Large intestine (tissue), 3 donors: Measurements from ENCODE around the gene ILRUN. TPM values are rescaled to one million over a fixed set of nuclear protein-coding genes. Genes with fewer than 3 reads are reported as not detected.
"Not testable (repeated sequence)": the region's sequence is repeated elsewhere in the genome, so short reads cannot be mapped to it uniquely, and the experiment has no call there.

Source experiments
- DNase-seq, 2 donors: peaks; one replicate each; pipeline versions ENCODE4 v3.0.0 to v3.0.0-alpha.2; 2013
- H3K27ac ChIP-seq: one replicate; pipeline ENCODE4 v1.5.1; 2013; ENCODE audit warnings: low read length
- H3K27me3 ChIP-seq: 2 replicates; pipeline ENCODE4 v1.6.1; 2013; ENCODE audit warnings: low read length; ENCODE audit not compliant: control insufficient read depth, insufficient read depth
- H3K36me3 ChIP-seq: 2 replicates; pipeline ENCODE4 v1.6.1; 2013; ENCODE audit warnings: low read length; ENCODE audit not compliant: control insufficient read depth, insufficient read depth
- H3K4me1 ChIP-seq: one replicate; pipeline ENCODE4 v1.6.1; 2013; ENCODE audit warnings: low read length; ENCODE audit not compliant: control insufficient read depth, insufficient read depth
- H3K4me3 ChIP-seq: one replicate; pipeline ENCODE4 v1.5.1; 2013; ENCODE audit warnings: low read length
- H3K9me3 ChIP-seq: one replicate; pipeline ENCODE4 v1.6.1; 2013; ENCODE audit warnings: mild to moderate bottlenecking, low read depth, low read length, moderate library complexity; ENCODE audit not compliant: control insufficient read depth
- WGBS: methylation state at CpG from one replicate; pipeline ENCODE4 v1.1.5; 2013; ENCODE audit warnings: low lambda C conversion rate; ENCODE audit not compliant: insufficient coverage; 5-methylcytosine and 5-hydroxymethylcytosine counted together
- polyA plus RNA-seq: library from polyadenylated mRNA; unstranded; fragments of 120-200 nt; gene quantifications from one replicate; pipeline ENCODE4 v1.2.1, GENCODE V29; 2013

The ILRUN gene
- polyA plus RNA-seq, 1 donor: 44.4 TPM

DNA sequence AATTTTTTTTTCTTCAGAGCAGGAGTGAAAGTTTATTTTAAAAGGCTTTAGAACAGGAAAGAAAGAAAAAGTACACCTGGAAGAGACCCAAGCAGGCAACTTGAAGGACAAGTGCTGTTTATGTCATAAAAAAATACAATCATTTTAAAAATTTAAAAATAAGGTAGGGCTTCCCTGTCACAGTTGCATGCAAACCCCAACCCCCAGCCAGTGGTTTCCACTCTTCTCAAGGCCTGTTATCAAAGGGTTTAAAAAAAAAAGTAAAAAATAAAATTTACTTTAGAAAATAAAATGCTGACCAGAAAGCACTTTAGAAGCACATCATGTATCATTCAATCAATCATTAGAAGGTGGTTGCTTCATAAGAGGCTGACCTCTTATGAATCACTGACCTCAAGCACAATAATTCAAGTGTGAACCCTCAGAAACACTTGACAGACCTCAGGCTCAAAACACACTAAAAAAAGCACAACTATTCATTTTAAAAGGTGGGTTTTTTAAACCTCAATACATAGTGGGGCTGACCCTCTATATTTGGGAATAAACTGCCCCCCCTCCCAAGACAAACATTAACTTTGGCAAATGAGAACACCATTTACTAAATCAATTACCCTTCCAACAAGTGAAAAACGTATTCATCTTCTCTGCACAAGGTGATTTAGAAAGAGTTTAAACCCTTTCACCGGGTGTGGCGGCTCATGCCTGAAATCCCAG lies 15.6 kb downstream of the ILRUN start:
- peaks cover 8% of the 10 kb centered on the region for H3K4me1 ChIP-seq
- no peaks in the 10 kb centered on the region for H3K9me3 ChIP-seq
- DNase-seq: peak in 1 of 2 donors; percentile 45
- WGBS: no CpG with 5 or more reads among the region's 3 CpGs
- no peaks in the 10 kb centered on the region for H3K36me3 ChIP-seq
- H3K27ac ChIP-seq: peak overlapping the region; percentile 75
- no peaks in the 10 kb centered on the region for H3K27me3 ChIP-seq
- H3K4me3 ChIP-seq: no peak overlapping the region

GRCh38 chr6:34680313-34680712 lies 16.3 kb downstream of the ILRUN start:
- not testable (repeated sequence) for H3K27me3 ChIP-seq, H3K9me3 ChIP-seq, H3K4me3 ChIP-seq, H3K4me1 ChIP-seq, DNase-seq, H3K36me3 ChIP-seq
- 94% methylated on average over 3 of the region's 7 CpGs for WGBS
- peak overlapping the region; percentile 75 for H3K27ac ChIP-seq

DNA sequence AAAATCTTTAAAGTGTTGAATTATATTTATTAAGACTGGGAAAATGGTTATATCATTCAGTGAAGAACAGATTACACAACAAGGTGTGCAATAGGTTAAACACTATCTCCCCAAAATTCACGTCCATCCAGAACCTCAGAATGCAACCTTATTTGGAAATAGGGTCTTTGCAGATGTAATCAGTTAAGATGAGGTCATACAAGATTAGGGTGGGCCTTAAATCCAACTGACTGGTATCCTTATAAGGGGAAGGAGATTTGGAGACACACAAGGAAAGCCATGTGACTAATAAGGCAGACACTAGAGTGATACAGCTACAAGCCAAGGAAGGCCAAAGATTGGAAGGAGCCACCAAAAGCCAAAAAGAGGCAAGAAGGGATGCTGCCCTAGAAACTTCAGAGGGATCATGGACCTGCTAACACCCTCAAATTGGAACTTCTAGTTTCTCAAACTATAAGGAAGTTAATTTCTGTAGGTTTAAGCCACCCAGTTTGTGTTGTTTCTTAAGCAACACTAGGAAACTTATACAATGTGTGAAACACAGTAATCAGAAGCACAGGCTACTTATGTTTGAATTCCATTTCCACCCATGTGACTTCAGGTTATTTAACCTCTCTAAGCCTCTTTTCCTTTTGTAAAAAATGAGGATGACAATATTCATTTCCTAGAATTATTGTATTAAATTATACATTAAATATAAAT lies 16.9 kb downstream of the ILRUN start:
- no peak for DNase-seq
- WGBS: no CpG with 5 or more reads among the region's 1 CpG
- H3K27me3 ChIP-seq: no peaks in the 10 kb centered on the region
- H3K9me3 ChIP-seq: no peaks in the 10 kb centered on the region
- H3K27ac ChIP-seq: peak overlapping the region; percentile 75
- peaks cover 14% of the 10 kb centered on the region for H3K4me1 ChIP-seq
- no peaks in the 10 kb centered on the region for H3K36me3 ChIP-seq
- no peak overlapping the region for H3K4me3 ChIP-seq

- H3K4me1 ChIP-seq: peaks cover 24% of the 10 kb centered on the region
- H3K27me3 ChIP-seq: no peaks in the 10 kb centered on the region
- H3K9me3 ChIP-seq: no peaks in the 10 kb centered on the region
- no peak for DNase-seq
- no peak overlapping the region for H3K4me3 ChIP-seq
- no peak overlapping the region for H3K27ac ChIP-seq
- peaks cover 3% of the 10 kb centered on the region for H3K36me3 ChIP-seq
These were observed 20.4 kb downstream of the ILRUN start for GRCh38 chr6:34676140-34676539.

- not testable (repeated sequence) for H3K4me3 ChIP-seq, H3K9me3 ChIP-seq, H3K27me3 ChIP-seq, H3K36me3 ChIP-seq, DNase-seq
- 80% methylated on average over 2 of the region's 9 CpGs for WGBS
- Histone ChIP-seq H3K27ac (peak overlapping the region; percentile 68), H3K4me1 (peaks cover 21% of the 10 kb centered on the region)
These were observed 21.6 kb downstream of the ILRUN start for GRCh38 chr6:34674930-34675329.

- peak overlapping the region; percentile 68 for H3K27ac ChIP-seq
- H3K9me3 ChIP-seq: no peaks in the 10 kb centered on the region
- H3K4me3 ChIP-seq: no peak overlapping the region
- H3K4me1 ChIP-seq: peaks cover 18% of the 10 kb centered on the region
- no peaks in the 10 kb centered on the region for H3K27me3 ChIP-seq
- no peak for DNase-seq
- WGBS: no CpG with 5 or more reads among the region's 5 CpGs
- peaks cover 3% of the 10 kb centered on the region for H3K36me3 ChIP-seq
These were observed 22.3 kb downstream of the ILRUN start for GRCh38 chr6:34674268-34674639.

DNA sequence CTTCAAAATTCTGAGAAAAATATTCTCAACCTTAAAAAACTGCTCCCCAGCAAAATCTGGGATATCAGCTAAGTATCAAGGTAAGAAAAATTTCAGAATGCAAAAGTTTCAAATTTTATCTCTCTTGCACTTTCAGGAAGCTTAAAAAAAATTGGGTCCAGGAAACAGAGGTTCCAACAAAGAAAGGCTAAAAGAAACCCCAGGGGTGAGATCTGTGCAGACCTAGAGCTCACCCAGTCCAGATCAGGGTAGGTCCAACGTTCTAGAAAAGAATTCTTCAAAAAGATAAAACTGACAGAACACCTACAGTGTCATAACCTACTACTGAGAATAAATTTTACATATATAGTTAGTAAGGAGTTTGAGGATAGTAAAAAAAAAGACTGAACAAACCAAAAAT lies 23.5 kb downstream of the ILRUN start:
- no peak for DNase-seq
- Histone ChIP-seq H3K27ac (no peak overlapping the region), H3K36me3 (peaks cover 3% of the 10 kb centered on the region), H3K9me3 (no peaks in the 10 kb centered on the region), H3K4me1 (peaks cover 22% of the 10 kb centered on the region), H3K4me3 (no peak overlapping the region), H3K27me3 (no peaks in the 10 kb centered on the region)
- WGBS: no CpG with 5 or more reads among the region's 1 CpG

GRCh38 chr6:34672657-34673043 lies 23.9 kb downstream of the ILRUN start:
- Histone ChIP-seq H3K36me3 (peaks cover 3% of the 10 kb centered on the region), H3K4me1 (peaks cover 22% of the 10 kb centered on the region), H3K27me3 (no peaks in the 10 kb centered on the region), H3K9me3 (no peaks in the 10 kb centered on the region), H3K27ac (no peak overlapping the region), H3K4me3 (no peak overlapping the region)
- DNase-seq: no peak
- 100% methylated on average over 3 of the region's 3 CpGs for WGBS

DNA sequence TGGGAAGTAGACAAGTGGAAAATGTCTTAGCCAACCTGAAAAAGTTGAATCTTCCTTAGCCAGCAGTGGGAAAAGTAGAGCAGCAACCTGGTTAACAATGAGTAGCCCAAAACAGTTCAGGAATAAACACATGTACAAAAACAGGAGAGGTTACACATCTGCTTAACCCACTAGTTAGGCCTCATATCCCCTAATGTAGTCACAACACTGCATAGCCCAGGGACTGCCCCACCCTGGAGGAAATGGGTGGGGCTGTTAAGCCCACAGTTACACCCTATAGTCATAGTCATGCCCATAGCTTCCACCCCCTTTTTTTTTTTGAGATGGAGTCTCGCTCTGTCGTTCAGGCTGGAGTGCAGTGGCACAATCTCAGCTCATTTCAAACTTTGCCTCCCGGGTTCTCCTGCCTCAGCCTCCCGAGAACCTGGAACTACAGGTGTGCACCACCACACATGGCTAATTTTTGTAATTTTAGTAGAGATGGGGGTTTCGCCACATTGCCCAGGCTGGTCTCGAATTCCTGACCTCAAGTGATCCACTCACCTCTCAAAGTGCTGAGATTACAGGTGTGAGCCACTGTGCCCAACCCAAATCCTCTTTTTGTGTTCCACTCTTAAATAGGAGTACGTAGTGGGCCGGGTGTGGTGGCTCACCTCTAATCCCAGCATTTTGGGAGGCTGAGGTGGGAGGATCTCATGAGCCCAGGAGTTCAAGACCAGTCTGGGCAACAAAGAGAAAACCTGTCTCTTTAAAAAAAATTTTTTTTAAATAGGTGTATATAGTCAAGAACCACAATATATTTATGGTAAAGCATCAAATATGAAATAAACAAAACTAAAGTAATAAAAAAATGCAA lies 24.5 kb downstream of the ILRUN start:
- Histone ChIP-seq H3K9me3 (no peaks in the 10 kb centered on the region), H3K36me3 (peaks cover 3% of the 10 kb centered on the region), H3K27ac (peak overlapping the region; percentile 20), H3K4me1 (peaks cover 23% of the 10 kb centered on the region), H3K27me3 (no peaks in the 10 kb centered on the region), H3K4me3 (no peak overlapping the region)
- peak in 1 of 2 donors; percentile 40 for DNase-seq
- WGBS: no CpG with 5 or more reads among the region's 8 CpGs

DNA sequence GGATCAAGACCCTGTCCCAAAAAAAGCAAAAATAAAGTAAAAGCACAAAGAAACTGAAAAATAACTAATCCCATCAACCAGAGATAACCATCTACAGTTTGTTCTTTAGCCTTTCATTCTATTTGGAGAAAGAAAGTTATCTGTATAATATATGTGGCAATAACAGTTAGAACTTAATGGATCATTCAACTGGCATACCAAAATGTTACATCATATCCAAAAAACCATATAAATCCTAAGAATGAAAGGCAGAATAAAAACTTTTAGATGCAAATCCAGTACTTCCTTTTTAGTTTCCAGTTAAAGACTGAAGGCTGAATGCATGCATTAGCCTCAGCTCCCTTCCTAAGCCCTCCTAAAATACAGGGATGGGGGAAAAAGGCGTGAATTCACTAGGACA lies 25.2 kb downstream of the ILRUN start:
- DNase-seq: no peak
- Histone ChIP-seq H3K4me1 (peaks cover 27% of the 10 kb centered on the region), H3K4me3 (no peak overlapping the region), H3K27me3 (no peaks in the 10 kb centered on the region), H3K36me3 (peaks cover 3% of the 10 kb centered on the region), H3K27ac (peak overlapping the region; percentile 20), H3K9me3 (no peaks in the 10 kb centered on the region)
- WGBS: 100% methylated on average over 1 of the region's 1 CpG
